CD8-positive, alpha-beta memory T cell (primary cell): ENCODE results near the gene LRIF1. TPM values are rescaled to one million over a fixed set of nuclear protein-coding genes. Genes with fewer than 3 reads are reported as not detected.

Experiments used
- CTCF ChIA-PET: fragments of 350-600 bp; sonication (Branson Sonifier 250); formaldehyde crosslinking; loops from one replicate; lab custom pipeline; 2021; ENCODE audit warnings: antibody characterized with exemption; lab: Charles Lee
- POLR2A ChIA-PET: fragments of 350-600 bp; sonication (Branson Sonifier 250); formaldehyde crosslinking; loops from one replicate; lab custom pipeline; 2021; ENCODE audit warnings: antibody characterized with exemption; lab: Charles Lee
- DNase-seq, 5 donors: peaks; one replicate each; pipeline versions ENCODE4 v3.0.0 to v3.0.0-alpha.2; 2020 to 2022; ENCODE audit warnings: mixed read lengths in 1 of 5
- H3K27ac ChIP-seq: one replicate; pipeline ENCODE4 v1.7.0; 2013; ENCODE audit warnings: low read depth, mild to moderate bottlenecking, low read length, moderate library complexity
- H3K27me3 ChIP-seq: 2 replicates; pipeline ENCODE4 v1.7.0; 2013; ENCODE audit warnings: low read length, mild to moderate bottlenecking; ENCODE audit not compliant: insufficient read depth, poor library complexity, severe bottlenecking
- H3K36me3 ChIP-seq: 2 replicates; pipeline ENCODE4 v1.7.0; 2013; ENCODE audit warnings: mild to moderate bottlenecking, low read length, moderate library complexity; ENCODE audit not compliant: insufficient read depth
- H3K4me1 ChIP-seq: 2 replicates; pipeline ENCODE4 v1.7.0; 2013; ENCODE audit warnings: mild to moderate bottlenecking, low read length, moderate library complexity; ENCODE audit not compliant: insufficient read depth
- H3K4me3 ChIP-seq: 2 replicates; pipeline ENCODE4 v1.7.0; 2013; ENCODE audit warnings: mild to moderate bottlenecking, low read length
- H3K9me3 ChIP-seq: 2 replicates; pipeline ENCODE4 v1.7.0; 2013; ENCODE audit warnings: mild to moderate bottlenecking, low read length
- H3K27ac Mint-ChIP-seq, 8 donors: one replicate each; pipeline ENCODE4 v1.8.0; 2020 to 2021; ENCODE audit warnings: mixed read lengths in 8 of 8, mild to moderate bottlenecking in 6 of 8, inconsistent platforms in 3 of 8, moderate library complexity in 3 of 8
- H3K27me3 Mint-ChIP-seq, 2 donors: one replicate each; pipeline ENCODE4 v1.8.0; 2020 to 2021; ENCODE audit warnings: mixed read lengths in 2 of 2, mild to moderate bottlenecking in 1 of 2, moderate library complexity in 1 of 2
- H3K36me3 Mint-ChIP-seq, 3 donors: one replicate each; pipeline ENCODE4 v1.8.0; 2020 to 2021; ENCODE audit warnings: mixed read lengths in 3 of 3, inconsistent platforms in 1 of 3, mild to moderate bottlenecking in 1 of 3
- H3K4me1 Mint-ChIP-seq, 3 donors: one replicate each; pipeline ENCODE4 v1.8.0; 2020 to 2021; ENCODE audit warnings: mixed read lengths in 3 of 3, inconsistent platforms in 1 of 3, mild to moderate bottlenecking in 1 of 3
- H3K4me3 Mint-ChIP-seq, 7 donors: one replicate each; pipeline ENCODE4 v1.8.0; 2020 to 2021; ENCODE audit warnings: mixed read lengths in 7 of 7, mild to moderate bottlenecking in 6 of 7, moderate library complexity in 4 of 7, inconsistent platforms in 2 of 7
- H3K9me3 Mint-ChIP-seq, 5 donors: one replicate each; pipeline ENCODE4 v1.8.0; 2020 to 2022; ENCODE audit warnings: mixed read lengths in 5 of 5, mild to moderate bottlenecking in 3 of 5, moderate library complexity in 2 of 5, inconsistent platforms in 1 of 5
- polyA plus RNA-seq: library from polyadenylated mRNA; unstranded; fragments of 300-500 nt; fragmentation: Illumina TruSeq; gene quantifications from one replicate; pipeline ENCODE4 v1.2.3, GENCODE V29; 2021
- total RNA-seq, 2 experiments: library from RNA; stranded (reverse); gene quantifications; one replicate each; pipeline ENCODE4 v1.2.3, GENCODE V29; 2021

The LRIF1 gene
- total and polyA plus RNA-seq, 3 experiments from 2014 or later = 14.1 to 30.2 (median 15.6) TPM

- ChIA-PET CTCF (interaction anchor here (1.2 kb wide), 1 partner anchor 202 kb away, joined by 3 read pairs; no protein-coding TSS in a partner anchor), POLR2A (no interaction called here)
- Mint-ChIP-seq H3K4me3 (no peak overlapping the region), H3K36me3 (peaks cover 0 to 31% (median 0%) of the 10 kb centered on the region in 3 donors), H3K9me3 (peaks cover 6 to 12% (median 7%) of the 10 kb centered on the region in 5 donors), H3K27ac (no peak overlapping the region), H3K27me3 (peaks cover 3 to 4% of the 10 kb centered on the region in 2 donors), H3K4me1 (peaks cover 21 to 28% (median 25%) of the 10 kb centered on the region in 3 donors)
- no peak overlapping the region for H3K4me3 ChIP-seq
- H3K27ac ChIP-seq = no peak overlapping the region
- peaks cover 16% of the 10 kb centered on the region for H3K4me1 ChIP-seq
- H3K9me3 ChIP-seq = peaks cover 8% of the 10 kb centered on the region
- DNase-seq = no peak
- H3K36me3 ChIP-seq = no peaks in the 10 kb centered on the region
- no peaks in the 10 kb centered on the region for H3K27me3 ChIP-seq
These were observed 22.7 kb upstream of the LRIF1 start for GRCh38 chr1:110986407-110986891.

DNA sequence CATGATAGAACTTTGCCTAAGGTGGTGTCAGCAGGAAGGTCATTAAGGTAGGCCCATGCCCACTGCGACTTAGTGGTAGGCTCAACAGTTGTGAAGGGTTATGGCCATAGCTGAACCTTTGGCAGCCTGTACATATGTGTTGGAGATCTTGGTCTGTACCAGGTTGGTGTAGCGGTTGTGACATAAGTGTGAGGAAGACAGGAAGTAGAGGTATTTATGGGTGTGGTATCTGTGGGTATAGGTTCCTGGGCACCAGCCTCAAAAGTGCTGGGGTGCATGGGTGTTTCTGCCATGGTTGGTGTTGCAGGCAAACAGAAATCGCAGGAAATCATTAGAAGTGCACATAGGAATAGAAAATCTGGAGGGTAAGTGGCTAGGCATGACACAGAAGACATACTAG, 18.6 kb upstream of the LRIF1 start:
- POLR2A ChIA-PET = interaction anchor here (1.0 kb wide), 1 partner anchor 18 kb away, joined by 3 read pairs; no protein-coding TSS in a partner anchor
- H3K27ac ChIP-seq = no peak overlapping the region
- peak in 3 of 5 donors; percentile 8 to 62 (median 50) for DNase-seq

DNA sequence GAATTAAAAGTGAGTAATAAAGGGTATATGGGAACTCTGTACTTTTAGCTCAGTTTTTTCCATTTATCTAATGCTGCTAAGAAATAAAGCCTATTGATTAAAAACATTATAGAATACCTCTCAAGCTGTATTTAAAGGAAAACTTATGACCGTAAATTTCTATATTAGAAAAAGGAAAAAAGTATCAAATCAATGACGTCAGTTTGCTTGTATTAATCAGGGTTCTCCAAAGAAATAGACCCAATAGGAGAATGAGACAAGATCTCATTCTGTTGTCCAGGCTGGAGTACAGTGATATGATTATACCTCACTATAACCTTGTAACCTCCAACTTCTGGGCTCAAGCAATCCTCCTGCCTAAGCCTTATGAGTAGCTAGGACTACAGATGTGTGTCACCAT, 15.4 kb upstream of the LRIF1 start:
- Mint-ChIP-seq H3K27me3 (peaks cover 9 to 36% of the 10 kb centered on the region in 2 donors), H3K9me3 (peaks cover 24 to 37% (median 31%) of the 10 kb centered on the region in 5 donors), H3K4me3 (no peak overlapping the region), H3K36me3 (peaks cover 0 to 49% (median 6%) of the 10 kb centered on the region in 3 donors), H3K27ac (no peak overlapping the region), H3K4me1 (peaks cover 24 to 27% (median 25%) of the 10 kb centered on the region in 3 donors)
- Histone ChIP-seq H3K27ac (no peak overlapping the region), H3K4me1 (peaks cover 20% of the 10 kb centered on the region), H3K4me3 (no peak overlapping the region), H3K27me3 (peaks cover 6% of the 10 kb centered on the region), H3K36me3 (no peaks in the 10 kb centered on the region), H3K9me3 (peaks cover 8% of the 10 kb centered on the region)
- POLR2A ChIA-PET = no interaction called here
- CTCF ChIA-PET = no interaction called here
- DNase-seq = no peak

More for the DNA sequence above, 18.6 kb upstream of the LRIF1 start:
- peaks cover 0 to 54% (median 5%) of the 10 kb centered on the region in 3 donors for H3K36me3 Mint-ChIP-seq
- peaks cover 24 to 27% (median 25%) of the 10 kb centered on the region in 3 donors for H3K4me1 Mint-ChIP-seq
- CTCF ChIA-PET = interaction anchor here (0.7 to 1.1 kb wide), 3 partner anchors 10 to 18 kb away, joined by 3 read pairs; partner anchors contain the start of gene LRIF1
- Histone ChIP-seq H3K9me3 (peaks cover 8% of the 10 kb centered on the region), H3K4me1 (peaks cover 20% of the 10 kb centered on the region), H3K4me3 (no peak overlapping the region), H3K36me3 (no peaks in the 10 kb centered on the region), H3K27me3 (peaks cover 6% of the 10 kb centered on the region)
- peak overlapping the region; percentile 1 to 79 (median 54) for H3K4me3 Mint-ChIP-seq
- peak overlapping the region in 7 of 8 donors; percentile 16 to 85 (median 58) for H3K27ac Mint-ChIP-seq
- H3K9me3 Mint-ChIP-seq = peaks cover 11 to 20% (median 19%) of the 10 kb centered on the region in 5 donors
- H3K27me3 Mint-ChIP-seq = peaks cover 10 to 27% of the 10 kb centered on the region in 2 donors

DNA sequence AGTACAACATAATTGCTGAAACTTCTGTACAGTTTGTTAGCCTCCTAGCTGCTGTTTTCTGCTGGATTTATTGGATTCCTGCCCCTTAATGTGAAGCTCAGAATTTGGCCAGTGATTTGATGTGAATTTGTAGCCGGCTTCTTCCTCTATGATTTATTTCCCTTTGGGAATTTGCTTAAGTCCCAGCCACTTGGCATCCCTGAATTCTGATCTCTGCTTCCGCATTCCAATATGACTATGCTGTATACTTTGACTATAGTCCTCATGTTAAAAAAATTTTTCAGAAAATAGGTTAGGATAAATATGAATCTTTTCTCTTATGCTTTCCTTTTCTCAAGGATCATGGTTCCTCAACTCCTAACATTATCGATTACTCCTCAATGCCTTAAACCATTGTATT, 12.4 kb upstream of the LRIF1 start:
- H3K36me3 Mint-ChIP-seq = peaks cover 0 to 54% (median 6%) of the 10 kb centered on the region in 3 donors
- H3K4me1 ChIP-seq = no peaks in the 10 kb centered on the region
- H3K27ac ChIP-seq = no peak overlapping the region
- H3K27ac Mint-ChIP-seq = peak overlapping the region in 1 of 8 donors; percentile 58
- no peaks in the 10 kb centered on the region for H3K36me3 ChIP-seq
- H3K9me3 Mint-ChIP-seq = peaks cover 23 to 41% (median 37%) of the 10 kb centered on the region in 5 donors
- no peak overlapping the region for H3K4me3 ChIP-seq
- DNase-seq = no peak
- ChIA-PET POLR2A (no interaction called here), CTCF (no interaction called here)
- H3K9me3 ChIP-seq = no peaks in the 10 kb centered on the region
- peaks cover 3 to 5% (median 4%) of the 10 kb centered on the region in 3 donors for H3K4me1 Mint-ChIP-seq
- peaks cover 4% of the 10 kb centered on the region for H3K27me3 ChIP-seq
- no peak overlapping the region for H3K4me3 Mint-ChIP-seq
- H3K27me3 Mint-ChIP-seq = peaks cover 17 to 61% of the 10 kb centered on the region in 2 donors

DNA sequence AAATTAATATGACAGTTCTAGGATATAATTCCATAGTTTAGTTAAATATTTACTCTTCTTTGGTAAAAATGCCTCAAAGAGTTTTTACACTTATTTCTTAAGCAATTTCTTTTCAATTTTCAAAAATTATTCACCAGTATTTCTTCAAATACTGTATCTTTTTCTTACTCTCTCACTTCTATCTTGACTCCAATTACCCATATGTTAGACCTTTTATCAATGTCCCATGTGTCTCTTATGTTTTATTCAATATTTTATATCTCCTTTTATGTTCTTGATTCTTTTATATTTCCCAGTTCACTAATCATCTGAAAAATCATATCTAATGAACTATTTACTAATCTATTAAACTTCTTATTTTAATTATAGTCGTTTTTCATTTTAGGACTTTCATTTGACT, 11.5 kb upstream of the LRIF1 start:
- H3K4me1 ChIP-seq = no peaks in the 10 kb centered on the region
- H3K9me3 ChIP-seq = no peaks in the 10 kb centered on the region
- no peak overlapping the region for H3K4me3 ChIP-seq
- Mint-ChIP-seq H3K4me3 (no peak overlapping the region), H3K27ac (no peak overlapping the region), H3K36me3 (peaks cover 0 to 56% (median 3%) of the 10 kb centered on the region in 3 donors), H3K27me3 (peaks cover 23 to 63% of the 10 kb centered on the region in 2 donors), H3K4me1 (no peaks in the 10 kb centered on the region), H3K9me3 (peaks cover 20 to 42% (median 37%) of the 10 kb centered on the region in 5 donors)
- DNase-seq = no peak
- no peaks in the 10 kb centered on the region for H3K27me3 ChIP-seq
- ChIA-PET CTCF (no interaction called here), POLR2A (interaction anchor here (1.2 kb wide), 1 partner anchor 11 kb away, joined by 3 read pairs; no protein-coding TSS in a partner anchor)
- H3K27ac ChIP-seq = no peak overlapping the region
- no peaks in the 10 kb centered on the region for H3K36me3 ChIP-seq

DNA sequence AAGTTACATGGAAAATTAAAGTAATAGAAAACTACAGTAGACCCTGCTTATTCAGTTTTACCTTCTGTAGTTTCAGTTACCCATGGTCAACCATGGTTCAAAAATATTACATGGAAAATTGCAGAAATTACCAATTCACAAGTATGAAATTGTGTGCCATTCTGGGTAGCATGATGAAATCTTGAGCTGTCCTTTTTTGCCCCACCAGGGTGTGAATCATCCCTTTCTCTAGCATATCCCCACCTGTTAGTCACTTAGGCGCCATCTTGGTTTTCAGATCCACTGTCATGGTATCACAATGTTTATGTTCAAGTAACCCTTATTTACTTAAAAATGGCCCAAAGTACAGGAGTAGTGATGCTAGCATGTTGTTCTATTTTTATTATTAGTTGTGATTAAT, 3.5 kb upstream of the LRIF1 start:
- no peak for DNase-seq
- Mint-ChIP-seq H3K36me3 (peaks cover 3 to 55% (median 19%) of the 10 kb centered on the region in 3 donors), H3K27me3 (peaks cover 40 to 48% of the 10 kb centered on the region in 2 donors), H3K4me1 (peaks cover 21 to 28% (median 24%) of the 10 kb centered on the region in 3 donors), H3K27ac (no peak overlapping the region), H3K4me3 (peak overlapping the region in 1 of 7 donors; percentile 35), H3K9me3 (peaks cover 30 to 69% (median 58%) of the 10 kb centered on the region in 5 donors)
- Histone ChIP-seq H3K36me3 (no peaks in the 10 kb centered on the region), H3K27ac (no peak overlapping the region), H3K4me3 (no peak overlapping the region), H3K9me3 (peaks cover 9% of the 10 kb centered on the region), H3K27me3 (peaks cover 7% of the 10 kb centered on the region), H3K4me1 (peaks cover 16% of the 10 kb centered on the region)
- ChIA-PET CTCF (no interaction called here), POLR2A (no interaction called here)

DNA sequence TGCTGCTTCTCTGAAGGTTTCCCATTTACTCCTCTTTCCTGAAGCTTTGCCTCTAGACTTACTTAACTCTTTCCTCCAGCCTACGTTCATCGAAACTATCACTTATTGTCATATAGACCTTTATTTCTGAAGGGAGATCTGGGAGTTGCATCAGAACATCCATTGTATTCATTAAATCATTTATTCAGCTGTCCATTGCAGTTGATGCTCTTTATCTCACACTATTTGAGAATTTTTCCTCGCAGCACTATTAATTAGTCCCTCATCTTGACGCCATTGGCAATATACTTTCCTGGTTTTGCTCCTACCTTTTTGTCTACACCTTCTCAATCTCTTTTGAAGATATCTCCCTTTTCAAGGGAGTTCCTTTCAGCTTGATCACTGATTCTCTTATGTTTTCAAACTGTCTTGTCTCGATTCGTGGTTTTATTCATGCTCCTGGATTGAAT, 757 bp upstream of the LRIF1 start:
- Mint-ChIP-seq H3K27me3 (peaks cover 19 to 20% of the 10 kb centered on the region in 2 donors), H3K4me3 (peak overlapping the region; percentile 81 to 97 (median 89)), H3K4me1 (peaks cover 38 to 50% (median 43%) of the 10 kb centered on the region in 3 donors), H3K36me3 (peaks cover 10 to 53% (median 34%) of the 10 kb centered on the region in 3 donors), H3K9me3 (peaks cover 38 to 65% (median 57%) of the 10 kb centered on the region in 5 donors), H3K27ac (peak overlapping the region; percentile 94 to 99 (median 98))
- DNase-seq = no peak
- Histone ChIP-seq H3K27ac (peak overlapping the region; percentile 69), H3K9me3 (peaks cover 9% of the 10 kb centered on the region), H3K4me3 (peak overlapping the region; percentile 64), H3K27me3 (peaks cover 4% of the 10 kb centered on the region), H3K36me3 (no peaks in the 10 kb centered on the region), H3K4me1 (peaks cover 23% of the 10 kb centered on the region)
- ChIA-PET POLR2A (interaction anchor here (0.6 to 2.0 kb wide), 17 partner anchors 10 to 628 kb away, joined by 3 to 13 read pairs (median 4); partner anchors contain the start of genes CD53 and RBM15), CTCF (interaction anchor here (0.7 to 1.6 kb wide), 9 partner anchors 9 to 180 kb away, joined by 3 to 5 read pairs (median 3); partner anchors contain the start of gene CD53)
